Stimulated activated naive CD8-positive, alpha-beta T cell treated with anti-CD3 and anti-CD28 coated beads, Interleukin-15, amount 100 ng/mL, for 72 hours (primary cell): ENCODE measurements around the gene PCDH17.

Experiments
- ATAC-seq: fragments of 150-1000 bp; cut with Tn5 transposase; 2 replicates; pipeline ENCODE4 v1.10.0; 2021; ENCODE audit warnings: mild to moderate bottlenecking, moderate library complexity
- DNase-seq, 2 donors: peaks; one replicate each; pipeline ENCODE4 v3.0.0; 2021 to 2022
- H3K27ac Mint-ChIP-seq, 2 donors: one replicate each; pipeline ENCODE4 v1.8.0; 2022; ENCODE audit warnings: mild to moderate bottlenecking in 2 of 2, mixed read lengths in 2 of 2, moderate library complexity in 2 of 2
- H3K27me3 Mint-ChIP-seq: one replicate; pipeline ENCODE4 v1.8.0; 2022; ENCODE audit warnings: mixed read lengths
- H3K4me1 Mint-ChIP-seq: one replicate; pipeline ENCODE4 v1.8.0; 2022; ENCODE audit warnings: mild to moderate bottlenecking, mixed read lengths
- H3K4me3 Mint-ChIP-seq, 2 donors: one replicate each; pipeline ENCODE4 v1.8.0; 2022; ENCODE audit warnings: mild to moderate bottlenecking in 2 of 2, mixed read lengths in 2 of 2, moderate library complexity in 1 of 2
- H3K9me3 Mint-ChIP-seq, 2 donors: one replicate each; pipeline ENCODE4 v1.8.0; 2022; ENCODE audit warnings: mixed read lengths in 2 of 2

The PCDH17 gene

GRCh38 chr13:57748096-57748495 is 116.6 kb downstream of the PCDH17 start:
- Mint-ChIP-seq H3K4me3 (no peak overlapping the region), H3K9me3 (peaks cover 18 to 21% of the 10 kb centered on the region in 2 donors), H3K27me3 (no peaks in the 10 kb centered on the region), H3K4me1 (no peaks in the 10 kb centered on the region), H3K27ac (no peak overlapping the region)
- ATAC-seq (no peak), DNase-seq (no peak)

GRCh38 chr13:57760951-57761350 is 129.4 kb downstream of the PCDH17 start:
- DNase-seq (no peak), ATAC-seq (no peak)
- Mint-ChIP-seq H3K27me3 (no peaks in the 10 kb centered on the region), H3K4me3 (no peak overlapping the region), H3K9me3 (peaks cover 0 to 9% of the 10 kb centered on the region in 2 donors), H3K27ac (no peak overlapping the region), H3K4me1 (no peaks in the 10 kb centered on the region)

GRCh38 chr13:57763689-57764088 is 132.1 kb downstream of the PCDH17 start:
- Mint-ChIP-seq H3K27ac (no peak overlapping the region), H3K9me3 (peaks cover 0 to 7% of the 10 kb centered on the region in 2 donors), H3K27me3 (no peaks in the 10 kb centered on the region), H3K4me1 (no peaks in the 10 kb centered on the region), H3K4me3 (no peak overlapping the region)
- no peak for DNase-seq
- ATAC-seq: no peak
